Gastroesophageal sphincter (tissue), 4 donors: Measurements from ENCODE around the gene OLFML2A. TPM values are rescaled to one million over a fixed set of nuclear protein-coding genes. Genes with fewer than 3 reads are reported as not detected.

Experiments used
- ATAC-seq: fragments of 150-250 bp; one replicate; pipeline ENCODE4 v1.9.1; 2016; ENCODE audit warnings: mild to moderate bottlenecking, moderate library complexity
- H3K27ac ChIP-seq, 4 donors: fragments of 200-600 bp; sonication (generic) in 3 of 4; 1 replicate in 3 of 4; 2 replicates in 1 of 4; pipeline ENCODE4 v1.5.1; 2016 to 2019
- H3K27me3 ChIP-seq: fragments of 200-600 bp; sonication (generic); one replicate; pipeline ENCODE4 v1.5.1; 2019
- H3K36me3 ChIP-seq, 2 donors: fragments of 200-600 bp; sonication (generic); one replicate each; pipeline ENCODE4 v1.5.1; 2019; ENCODE audit warnings: control low read depth in 1 of 2
- H3K4me1 ChIP-seq, 3 donors: fragments of 200-600 bp; sonication (generic); 1 replicate in 2 of 3; 2 replicates in 1 of 3; pipeline ENCODE4 v1.5.1; 2016 to 2019; ENCODE audit warnings: control low read depth in 2 of 3
- H3K4me3 ChIP-seq, 2 donors: fragments of 200-600 bp; sonication (generic); one replicate each; pipeline ENCODE4 v1.5.1; 2019; ENCODE audit warnings: mild to moderate bottlenecking in 1 of 2, moderate library complexity in 1 of 2
- H3K9me3 ChIP-seq, 3 donors: fragments of 200-600 bp; sonication (generic); one replicate each; pipeline ENCODE4 v1.5.1; 2017 to 2019; ENCODE audit warnings: control low read depth in 2 of 3
- CTCF ChIP-seq, 4 experiments: fragments of 200-600 bp in 2 of 4; fragments of 450-650 bp in 2 of 4; sonication (generic) in 1 of 4; IDR thresholded peaks; one replicate each; pipeline ENCODE4 v1.5.1; 2017 to 2019; ENCODE audit warnings: antibody characterized with exemption in 4 of 4, mild to moderate bottlenecking in 2 of 4, moderate library complexity in 2 of 4
- EP300 ChIP-seq: sonication (generic); formaldehyde crosslinking; IDR thresholded peaks from one replicate; pipeline ENCODE4 v1.6.1; 2017; ENCODE audit warnings: antibody characterized with exemption, mild to moderate bottlenecking
- POLR2A ChIP-seq, 2 donors: fragments of 450-650 bp; IDR thresholded peaks; one replicate each; pipeline ENCODE4 v1.6.1; 2017; ENCODE audit warnings: antibody characterized with exemption in 2 of 2, mild to moderate bottlenecking in 2 of 2, moderate library complexity in 1 of 2
- POLR2AphosphoS5 ChIP-seq: sonication (generic); formaldehyde crosslinking; IDR thresholded peaks from one replicate; pipeline ENCODE4 v1.6.1; 2017; ENCODE audit warnings: antibody characterized with exemption
- WGBS, 2 donors: methylation state at CpG; one replicate each; pipeline ENCODE4 v1.1.5; 2018; ENCODE audit warnings: low coverage in 1 of 2; 5-methylcytosine and 5-hydroxymethylcytosine counted together
- total RNA-seq, 4 donors: library from RNA; depleted of rRNA; stranded (reverse); fragments of >200 nt; gene quantifications; one replicate each; pipeline ENCODE4 v1.1.0, GENCODE V29; 2016

OLFML2A gene
- total RNA-seq, 4 donors from 2014 or later = 21.7 to 85.7 (median 43.2) TPM

GRCh38 chr9:124818431-124819281 is 41.7 kb downstream of the OLFML2A start:
- H3K27ac ChIP-seq = no peak overlapping the region
- H3K4me3 ChIP-seq = no peak overlapping the region
- H3K36me3 ChIP-seq = no peaks in the 10 kb centered on the region
- TF ChIP-seq CTCF (IDR thresholded peaks at IDR 0.05) = no peak
- TF ChIP-seq POLR2A (IDR thresholded peaks at IDR 0.05) = no peak
- TF ChIP-seq POLR2AphosphoS5 = no peak
- TF ChIP-seq EP300 = no peak
- H3K9me3 ChIP-seq = no peaks in the 10 kb centered on the region
- ATAC-seq = no peak
- WGBS, 2 donors = 80 to 83% methylated on average over 4 to 7 of the region's 18 CpGs
- H3K27me3 ChIP-seq = no peaks in the 10 kb centered on the region
- peaks cover 0 to 7% (median under 1%) of the 10 kb centered on the region in 3 donors for H3K4me1 ChIP-seq

GRCh38 chr9:124820698-124821623 is 44.0 kb downstream of the OLFML2A start:
- WGBS, 2 donors = 61 to 81% methylated on average over 3 to 10 of the region's 12 CpGs
- ATAC-seq = no peak
- H3K27me3 ChIP-seq = no peaks in the 10 kb centered on the region
- H3K36me3 ChIP-seq = no peaks in the 10 kb centered on the region
- peaks cover 0 to 6% (median 0%) of the 10 kb centered on the region in 3 donors for H3K9me3 ChIP-seq
- no peaks in the 10 kb centered on the region for H3K4me1 ChIP-seq
- no peak overlapping the region for H3K27ac ChIP-seq
- no peak overlapping the region for H3K4me3 ChIP-seq
- no peak for TF ChIP-seq CTCF (IDR thresholded peaks at IDR 0.05)

- Histone ChIP-seq H3K4me3 (no peak overlapping the region), H3K9me3 (peaks cover 0 to 6% (median 0%) of the 10 kb centered on the region in 3 donors), H3K4me1 (peaks cover 0 to 23% (median 10%) of the 10 kb centered on the region in 3 donors), H3K36me3 (no peaks in the 10 kb centered on the region), H3K27me3 (no peaks in the 10 kb centered on the region), H3K27ac (no peak overlapping the region)
- no peak for ATAC-seq
- TF ChIP-seq EP300 (no peak), CTCF (IDR thresholded peaks at IDR 0.05) (no peak), POLR2A (IDR thresholded peaks at IDR 0.05) (no peak), POLR2AphosphoS5 (no peak)
- 25% methylated on average over 2 of the region's 2 CpGs; no CpG with 5 or more reads in 1 of the 2 donors for WGBS, 2 donors
Measured at GRCh38 chr9:124828489-124829333, 51.8 kb downstream of the OLFML2A start.

GRCh38 chr9:124829334-124829669 is 52.4 kb downstream of the OLFML2A start:
- Histone ChIP-seq H3K9me3 (peaks cover 0 to 6% (median 0%) of the 10 kb centered on the region in 3 donors), H3K4me3 (no peak overlapping the region), H3K27me3 (no peaks in the 10 kb centered on the region), H3K36me3 (no peaks in the 10 kb centered on the region), H3K4me1 (peaks cover 0 to 29% (median 12%) of the 10 kb centered on the region in 3 donors), H3K27ac (no peak overlapping the region)
- TF ChIP-seq POLR2AphosphoS5 (no peak), EP300 (no peak), POLR2A (IDR thresholded peaks at IDR 0.05) (no peak), CTCF (IDR thresholded peaks at IDR 0.05) (no peak)
- no peak for ATAC-seq
- WGBS, 2 donors = 47 to 56% methylated on average over 2 to 4 of the region's 5 CpGs
